Colonic mucosa (tissue), 4 donors: Measurements from ENCODE around the gene ITLN2. TPM values are rescaled to one million over a fixed set of nuclear protein-coding genes. Genes with fewer than 3 reads are reported as not detected.
"Not testable (repeated sequence)": the region's sequence is repeated elsewhere in the genome, so short reads cannot be mapped to it uniquely, and the experiment has no call there.

ENCODE experiments used
- DNase-seq: peaks from one replicate; pipeline ENCODE4 v3.0.0-alpha.2; 2020
- H3K27ac ChIP-seq: fragments of 200-600 bp; one replicate; pipeline ENCODE4 v1.8.0; 2021
- H3K27me3 ChIP-seq: fragments of 200-600 bp; one replicate; pipeline ENCODE4 v1.8.0; 2021
- H3K36me3 ChIP-seq: fragments of 200-600 bp; one replicate; pipeline ENCODE4 v1.8.0; 2021
- H3K4me1 ChIP-seq: fragments of 200-600 bp; one replicate; pipeline ENCODE4 v1.8.0; 2021; ENCODE audit warnings: mild to moderate bottlenecking
- H3K4me3 ChIP-seq: fragments of 200-600 bp; one replicate; pipeline ENCODE4 v1.8.0; 2021
- H3K9ac ChIP-seq, 2 donors: one replicate each; pipeline ENCODE4 v1.7.0; 2013; ENCODE audit warnings: control low read depth in 2 of 2, low read depth in 2 of 2, low read length in 2 of 2
- H3K9me3 ChIP-seq: fragments of 200-600 bp; one replicate; pipeline ENCODE4 v1.8.0; 2021
- CTCF ChIP-seq: fragments of 200-600 bp; IDR thresholded peaks from one replicate; pipeline ENCODE4 v1.8.0; 2022; ENCODE audit warnings: antibody characterized with exemption, mild to moderate bottlenecking
- intact Hi-C: fragments of 100-400 bp; cut with DNase I; formaldehyde crosslinking; loops from one replicate; pipeline ENCODE4 v1.14.1; 2022
- total RNA-seq, 2 donors: library from RNA; stranded (reverse); fragmentation: NEBNext Ultra II Directional in 1 of 2; extraction: Animal tissue kit (Norgen Biotek cat#: 25700) in 1 of 2; gene quantifications; one replicate each; pipeline ENCODE4 v1.2.1, GENCODE V29; 2021
- donor health status: healthy.
- donor health status: DM: no; HTN: no; CAD: no.
- donor health status: DM: no; HTN: no; CAD: no.

Gene ITLN2
- total RNA-seq, 2 donors from 2014 or later = not detected

GRCh38 chr1:160945079-160945478 is 9.5 kb downstream of the ITLN2 start:
- Histone ChIP-seq H3K9ac (no peak overlapping the region), H3K27me3 (no peaks in the 10 kb centered on the region), H3K36me3 (no peaks in the 10 kb centered on the region), H3K9me3 (no peaks in the 10 kb centered on the region), H3K4me3 (no peak overlapping the region), H3K27ac (no peak overlapping the region), H3K4me1 (no peaks in the 10 kb centered on the region)
- DNase-seq = no peak
- no peak for TF ChIP-seq CTCF
- intact Hi-C loops = no loop called here

- H3K4me1 ChIP-seq = no peaks in the 10 kb centered on the region
- intact Hi-C loops = no loop called here
- no peak overlapping the region for H3K9ac ChIP-seq
- H3K9me3 ChIP-seq = no peaks in the 10 kb centered on the region
- TF ChIP-seq CTCF = no peak
- H3K4me3 ChIP-seq = no peak overlapping the region
- no peaks in the 10 kb centered on the region for H3K27me3 ChIP-seq
- no peaks in the 10 kb centered on the region for H3K36me3 ChIP-seq
- no peak for DNase-seq
- H3K27ac ChIP-seq = no peak overlapping the region
These were observed 11.7 kb downstream of the ITLN2 start for GRCh38 chr1:160942926-160943325.

- H3K27ac ChIP-seq, intact Hi-C loops, H3K9me3 ChIP-seq, DNase-seq, H3K4me3 ChIP-seq, H3K4me1 ChIP-seq, H3K9ac ChIP-seq, H3K27me3 ChIP-seq, H3K36me3 ChIP-seq: not testable (repeated sequence)
These were observed 17.9 kb downstream of the ITLN2 start for GRCh38 chr1:160936666-160937065.

- H3K9me3 ChIP-seq = no peaks in the 10 kb centered on the region
- H3K36me3 ChIP-seq = no peaks in the 10 kb centered on the region
- H3K27ac ChIP-seq = no peak overlapping the region
- H3K4me1 ChIP-seq = no peaks in the 10 kb centered on the region
- H3K9ac ChIP-seq = no peak overlapping the region
- TF ChIP-seq CTCF = no peak
- H3K27me3 ChIP-seq = no peaks in the 10 kb centered on the region
- intact Hi-C loops = no loop called here
- no peak overlapping the region for H3K4me3 ChIP-seq
- no peak for DNase-seq
These were observed 18.9 kb downstream of the ITLN2 start for GRCh38 chr1:160935527-160936258.

- H3K9me3 ChIP-seq, H3K27me3 ChIP-seq, DNase-seq, intact Hi-C loops, H3K4me3 ChIP-seq, H3K27ac ChIP-seq, H3K36me3 ChIP-seq, H3K9ac ChIP-seq, H3K4me1 ChIP-seq: not testable (repeated sequence)
These were observed 21.3 kb downstream of the ITLN2 start for GRCh38 chr1:160933305-160933704.

GRCh38 chr1:160925652-160926244 is 28.9 kb downstream of the ITLN2 start:
- DNase-seq = no peak
- intact Hi-C loops = no loop called here
- Histone ChIP-seq H3K4me1 (no peaks in the 10 kb centered on the region), H3K27me3 (no peaks in the 10 kb centered on the region), H3K9me3 (no peaks in the 10 kb centered on the region), H3K27ac (no peak overlapping the region), H3K36me3 (no peaks in the 10 kb centered on the region), H3K9ac (no peak overlapping the region), H3K4me3 (no peak overlapping the region)
- TF ChIP-seq CTCF = no peak
